ENCODE results near the gene CDK2AP2.

- no peak for TF ChIP-seq POLR2A (IDR thresholded peaks at IDR 0.05)
- no peak for TF ChIP-seq EP300 (IDR thresholded peaks at IDR 0.05)
- TF ChIP-seq CTCF (IDR thresholded peaks at IDR 0.05): no peak
- TF ChIP-seq POLR2AphosphoS5 (IDR thresholded peaks at IDR 0.05): no peak
Measured at GRCh38 chr11:67532889-67533288, 24.9 kb upstream of the CDK2AP2 start.

All from upper lobe of left lung (tissue), 4 donors.